Thyroid gland (tissue), 4 donors: Measurements from ENCODE around the gene PABPC1L. TPM values are rescaled to one million over a fixed set of nuclear protein-coding genes. Genes with fewer than 3 reads are reported as not detected.

Experiments used
- DNase-seq, 2 donors: peaks; one replicate each; pipeline ENCODE4 v3.0.0-alpha.2; 2019
- H3K27ac ChIP-seq, 3 donors: fragments of 200-600 bp; sonication (generic); 1 replicate in 2 of 3; 2 replicates in 1 of 3; pipeline ENCODE4 v1.5.1; 2016 to 2019; ENCODE audit warnings: mild to moderate bottlenecking in 1 of 3, moderate library complexity in 1 of 3
- H3K27me3 ChIP-seq: fragments of 200-600 bp; sonication (generic); one replicate; pipeline ENCODE4 v1.5.1; 2019
- H3K36me3 ChIP-seq, 2 donors: fragments of 200-600 bp; sonication (generic); one replicate each; pipeline ENCODE4 v1.5.1; 2016 to 2019
- H3K4me1 ChIP-seq, 2 donors: fragments of 200-600 bp; sonication (generic); one replicate each; pipeline ENCODE4 v1.5.1; 2017 to 2019
- H3K4me3 ChIP-seq, 3 donors: fragments of 200-600 bp; sonication (generic); replicated peaks in 1 of 3; 1 replicate in 2 of 3; 2 replicates in 1 of 3; pipeline ENCODE4 v1.5.1; 2016; ENCODE audit warnings: mild to moderate bottlenecking in 1 of 3
- H3K9me3 ChIP-seq: fragments of 200-600 bp; sonication (generic); one replicate; pipeline ENCODE4 v1.5.1; 2017
- CTCF ChIP-seq, 6 experiments: fragments of 200-600 bp in 3 of 6; fragments of 450-650 bp in 3 of 6; sonication (generic) in 3 of 6; IDR thresholded peaks; one replicate each; pipeline ENCODE4 v1.5.1; 2016 to 2019; ENCODE audit warnings: antibody characterized with exemption in 6 of 6, mild to moderate bottlenecking in 2 of 6, inconsistent platforms in 1 of 6, moderate library complexity in 1 of 6
- POLR2A ChIP-seq, 2 donors: fragments of 450-650 bp; IDR thresholded peaks; one replicate each; pipeline ENCODE4 v1.6.1; 2017; ENCODE audit warnings: antibody characterized with exemption in 2 of 2, mild to moderate bottlenecking in 2 of 2, moderate library complexity in 1 of 2
- WGBS, 2 donors: methylation state at CpG; one replicate each; pipeline ENCODE4 v1.1.5; 2017; 5-methylcytosine and 5-hydroxymethylcytosine counted together
- intact Hi-C: fragments of 100-400 bp; cut with DNase I; formaldehyde crosslinking; loops from one replicate; pipeline ENCODE4 v1.15.1; 2023
- total RNA-seq, 4 donors: library from RNA; depleted of rRNA; stranded (reverse); fragments of >200 nt; gene quantifications; one replicate each; pipeline ENCODE4 v1.2.3, GENCODE V29; 2016

Gene PABPC1L
- total RNA-seq, 4 donors from 2014 or later = 26.5 to 53.8 (median 31.9) TPM

GRCh38 chr20:44979090-44979621 is 69.3 kb downstream of the PABPC1L start:
- DNase-seq = no peak
- intact Hi-C loops = no loop called here
- Histone ChIP-seq H3K27ac (peak overlapping the region in 1 of 3 donors; percentile 36), H3K27me3 (no peaks in the 10 kb centered on the region), H3K36me3 (peaks cover 12 to 17% of the 10 kb centered on the region in 2 donors), H3K4me3 (no peak overlapping the region), H3K9me3 (no peaks in the 10 kb centered on the region), H3K4me1 (no peaks in the 10 kb centered on the region)
- WGBS, 2 donors = 70 to 77% methylated on average over 2 of the region's 2 CpGs
- TF ChIP-seq CTCF (IDR thresholded peaks at IDR 0.05) (no peak), POLR2A (IDR thresholded peaks at IDR 0.05) (no peak)

DNA sequence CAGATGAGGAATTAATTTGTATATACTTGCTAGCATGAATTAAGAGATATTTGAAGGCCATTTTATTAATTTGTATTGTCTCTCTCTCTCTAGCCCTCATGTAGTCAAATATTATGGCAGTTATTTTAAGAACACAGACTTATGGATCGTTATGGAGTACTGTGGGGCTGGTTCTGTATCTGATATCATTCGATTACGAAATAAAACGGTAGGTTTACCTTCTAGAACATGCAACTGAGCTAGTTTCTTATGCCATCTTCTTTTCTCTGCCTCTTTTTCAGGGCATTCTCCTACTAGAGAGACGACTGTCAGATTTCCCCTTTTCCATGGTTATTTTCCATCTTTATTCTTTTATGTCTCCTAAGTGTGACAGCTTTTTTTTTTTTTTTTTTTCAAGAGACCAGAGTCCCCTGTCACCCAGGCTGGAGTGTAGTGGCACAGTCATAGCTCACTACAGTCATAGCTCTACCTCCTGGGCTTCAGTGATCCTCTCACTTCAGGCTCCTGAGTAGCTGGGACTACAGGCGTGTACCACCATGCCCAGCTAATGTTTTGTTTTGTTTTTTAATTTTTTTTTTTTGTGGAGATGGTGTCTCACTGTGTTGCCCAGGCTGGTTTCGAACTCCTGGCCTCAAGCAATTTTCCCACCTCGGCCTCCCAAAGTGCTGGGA is 72.0 kb downstream of the PABPC1L start:
- intact Hi-C loops = no loop called here
- no peaks in the 10 kb centered on the region for H3K9me3 ChIP-seq
- no peaks in the 10 kb centered on the region for H3K27me3 ChIP-seq
- 94% methylated on average over 8 of the region's 8 CpGs for WGBS, 2 donors
- TF ChIP-seq CTCF (IDR thresholded peaks at IDR 0.05) = no peak
- no peak for TF ChIP-seq POLR2A (IDR thresholded peaks at IDR 0.05)
- H3K4me1 ChIP-seq = no peaks in the 10 kb centered on the region
- no peak overlapping the region for H3K27ac ChIP-seq
- DNase-seq = no peak
- no peak overlapping the region for H3K4me3 ChIP-seq
- peaks cover 6 to 12% of the 10 kb centered on the region in 2 donors for H3K36me3 ChIP-seq

DNA sequence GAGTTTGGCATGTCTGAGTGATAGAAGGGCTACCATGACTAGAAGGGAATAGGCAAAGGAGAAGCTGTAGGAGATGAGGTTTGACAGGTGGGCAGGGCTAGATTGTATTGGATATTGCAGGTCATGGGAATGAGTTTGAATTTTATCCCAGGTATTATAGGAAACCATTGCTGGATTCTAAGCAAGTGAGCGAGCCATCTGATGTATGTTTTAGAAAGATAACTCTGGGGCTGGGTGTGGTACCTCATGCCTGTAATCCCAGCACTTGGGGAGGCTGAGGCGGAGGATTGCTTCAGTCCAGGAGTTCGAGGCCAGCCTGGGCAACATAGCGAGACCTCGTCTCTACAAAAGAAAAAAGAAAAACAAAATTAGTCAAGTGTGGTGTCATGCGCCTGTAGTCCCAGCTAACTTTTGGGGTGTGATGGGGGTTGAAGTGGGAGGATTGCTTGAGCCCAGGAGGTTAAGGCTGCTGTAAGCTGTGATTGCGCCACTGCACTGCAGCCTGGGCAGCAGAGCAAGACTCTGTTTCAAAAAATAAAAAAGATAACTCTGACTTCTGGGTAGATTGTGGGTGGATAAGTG is 73.3 kb downstream of the PABPC1L start:
- no peak overlapping the region for H3K27ac ChIP-seq
- intact Hi-C loops = no loop called here
- no peak overlapping the region for H3K4me3 ChIP-seq
- no peaks in the 10 kb centered on the region for H3K4me1 ChIP-seq
- H3K27me3 ChIP-seq = no peaks in the 10 kb centered on the region
- H3K36me3 ChIP-seq = peaks cover 6 to 12% of the 10 kb centered on the region in 2 donors
- WGBS, 2 donors = 95 to 98% methylated on average over 7 of the region's 7 CpGs
- TF ChIP-seq CTCF (IDR thresholded peaks at IDR 0.05) = no peak
- TF ChIP-seq POLR2A (IDR thresholded peaks at IDR 0.05) = no peak
- no peak for DNase-seq
- H3K9me3 ChIP-seq = no peaks in the 10 kb centered on the region

GRCh38 chr20:44988631-44989171 is 78.8 kb downstream of the PABPC1L start:
- Histone ChIP-seq H3K4me3 (no peak overlapping the region), H3K27ac (no peak overlapping the region), H3K4me1 (peaks cover 9 to 20% of the 10 kb centered on the region in 2 donors), H3K9me3 (no peaks in the 10 kb centered on the region), H3K27me3 (no peaks in the 10 kb centered on the region), H3K36me3 (peaks cover 0 to 7% of the 10 kb centered on the region in 2 donors)
- TF ChIP-seq POLR2A (IDR thresholded peaks at IDR 0.05) (no peak), CTCF (IDR thresholded peaks at IDR 0.05) (no peak)
- WGBS, 2 donors = 90 to 93% methylated on average over 1 of the region's 1 CpG
- no peak for DNase-seq
- intact Hi-C loops = no loop called here

Other genes starting within 250 kb of the PABPC1L start
- gene CCN5, start 194.7 kb upstream of the PABPC1L start, total RNA-seq = 10 to 100 TPM in 2 of 4 donors, 1 to 10 TPM in 2; 4.7 to 47.6 (median 26.6) TPM
- 1 to 10 TPM; 2.5 to 5.1 (median 3.4) TPM for gene KCNK15, start 164.2 kb upstream of the PABPC1L start, total RNA-seq
- gene RIMS4, start 99.5 kb upstream of the PABPC1L start, total RNA-seq = 10 to 100 TPM in 2 of 4 donors, 1 to 10 TPM in 2; 2.8 to 13.8 (median 7.9) TPM
- 100 to 1,000 TPM; 139 to 182 (median 164) TPM for gene YWHAB, start 24.4 kb upstream of the PABPC1L start, total RNA-seq
- 10 to 100 TPM; 18.4 to 26.0 (median 23.0) TPM for gene TOMM34, start 50.3 kb downstream of the PABPC1L start, total RNA-seq
- gene STK4, start 56.5 kb downstream of the PABPC1L start, total RNA-seq = 10 to 100 TPM; 18.8 to 37.2 (median 29.2) TPM
- gene KCNS1, start 191.1 kb downstream of the PABPC1L start, total RNA-seq = under 1 TPM in 2 of 4 donors, not detected in 2; 0.20 to 0.78 TPM
- gene WFDC5, start 205.1 kb downstream of the PABPC1L start, total RNA-seq = not detected
- gene WFDC12, start 214.4 kb downstream of the PABPC1L start, total RNA-seq = not detected